PC-9 (cell line): Measurements from ENCODE around the gene MIA. TPM values are rescaled to one million over a fixed set of nuclear protein-coding genes. Genes with fewer than 3 reads are reported as not detected.
A peak's percentile ranks its signal among the peaks of the same experiment; 100 is the strongest.

ENCODE experiments used
- BruUV-seq: library from RNA; stranded (reverse); fragments of 400-500 nt; replicated peaks from 2 replicates; lab custom pipeline; 2021; lab: Mats Ljungman, UMichigan
- CTCF ChIA-PET: fragments of 300-600 bp; sonication (Branson Sonifier 250); formaldehyde crosslinking; loops from one replicate; lab custom pipeline; 2022; ENCODE audit warnings: antibody characterized with exemption; lab: Charles Lee
- POLR2A ChIA-PET: fragments of 300-600 bp; sonication (Branson Sonifier 250); formaldehyde crosslinking; loops from one replicate; lab custom pipeline; 2022; ENCODE audit warnings: antibody characterized with exemption; ENCODE audit not compliant: unreplicated experiment; lab: Charles Lee
- DNase-seq, 2 experiments: peaks; one replicate each; pipeline versions ENCODE4 v3.0.0 to v3.0.0-alpha.2; 2015 to 2022; ENCODE audit warnings: mixed read lengths in 1 of 2
- H2AFZ ChIP-seq: fragments of 200-600 bp; sonication (generic); 2 replicates; pipeline ENCODE4 v1.8.1; 2017; ENCODE audit warnings: antibody characterized with exemption
- H3F3A ChIP-seq: fragments of 200-600 bp; sonication (generic); 2 replicates; pipeline ENCODE4 v1.8.1; 2017; ENCODE audit warnings: antibody characterized with exemption, mild to moderate bottlenecking, low read depth; ENCODE audit not compliant: insufficient read depth
- H3K27ac ChIP-seq: fragments of 200-600 bp; sonication (generic); 2 replicates; pipeline ENCODE4 v1.6.1; 2016; ENCODE audit warnings: mixed run types
- H3K27me3 ChIP-seq: fragments of 200-600 bp; sonication (generic); 2 replicates; pipeline ENCODE4 v1.6.1; 2016; ENCODE audit warnings: low read depth, mixed run types; ENCODE audit not compliant: insufficient read depth
- H3K36me3 ChIP-seq: fragments of 200-600 bp; sonication (generic); 2 replicates; pipeline ENCODE4 v1.6.1; 2016; ENCODE audit warnings: low read depth, mixed run types
- H3K4me1 ChIP-seq: fragments of 200-600 bp; sonication (generic); replicated peaks from 2 replicates; pipeline ENCODE4 v1.6.1; 2016; ENCODE audit warnings: mixed run types; ENCODE audit not compliant: insufficient read depth
- H3K4me2 ChIP-seq: fragments of 200-600 bp; sonication (generic); 2 replicates; pipeline ENCODE4 v1.6.1; 2017; ENCODE audit warnings: mixed run types
- H3K4me3 ChIP-seq: fragments of 200-600 bp; sonication (generic); 2 replicates; pipeline ENCODE4 v1.6.1; 2016; ENCODE audit warnings: mixed run types
- H3K79me2 ChIP-seq: fragments of 200-600 bp; sonication (generic); 2 replicates; pipeline ENCODE4 v1.6.1; 2017; ENCODE audit warnings: low read depth, mixed run types
- H3K9me2 ChIP-seq: fragments of 200-600 bp; sonication (generic); 2 replicates; pipeline ENCODE4 v1.8.1; 2017; ENCODE audit warnings: mild to moderate bottlenecking; ENCODE audit not compliant: insufficient read depth
- H3K9me3 ChIP-seq: fragments of 200-600 bp; sonication (generic); 2 replicates; pipeline ENCODE4 v1.8.1; 2016; ENCODE audit warnings: low read depth; ENCODE audit not compliant: insufficient read depth
- H4K20me1 ChIP-seq: fragments of 200-600 bp; sonication (generic); 2 replicates; pipeline ENCODE4 v1.8.1; 2017; ENCODE audit not compliant: insufficient read depth
- EZH2 ChIP-seq: fragments of 200-600 bp; sonication (generic); IDR thresholded peaks from 2 replicates; pipeline ENCODE4 v1.8.0; 2017; ENCODE audit warnings: antibody characterized with exemption, low read depth
- intact Hi-C: fragments of 100-400 bp; cut with micrococcal nuclease; formaldehyde crosslinking; loops from one replicate; pipeline ENCODE4 v1.10.0; 2022; ENCODE audit not compliant: unreplicated experiment
- total RNA-seq: library from RNA; stranded (reverse); gene quantifications from 2 replicates; pipeline ENCODE4 v1.2.3, GENCODE V29; 2021
- TF ChIP-seq, protein P1 (sequence below): fragments of 200-600 bp; sonication (generic); conservative IDR thresholded peaks from 2 replicates; pipeline ENCODE4 v1.6.1; 2017; ENCODE audit warnings: mixed run types, antibody characterized with exemption, mild to moderate bottlenecking, moderate library complexity

MIA gene
- total RNA-seq, 1 experiment from 2014 or later, result 2.7 TPM

DNA sequence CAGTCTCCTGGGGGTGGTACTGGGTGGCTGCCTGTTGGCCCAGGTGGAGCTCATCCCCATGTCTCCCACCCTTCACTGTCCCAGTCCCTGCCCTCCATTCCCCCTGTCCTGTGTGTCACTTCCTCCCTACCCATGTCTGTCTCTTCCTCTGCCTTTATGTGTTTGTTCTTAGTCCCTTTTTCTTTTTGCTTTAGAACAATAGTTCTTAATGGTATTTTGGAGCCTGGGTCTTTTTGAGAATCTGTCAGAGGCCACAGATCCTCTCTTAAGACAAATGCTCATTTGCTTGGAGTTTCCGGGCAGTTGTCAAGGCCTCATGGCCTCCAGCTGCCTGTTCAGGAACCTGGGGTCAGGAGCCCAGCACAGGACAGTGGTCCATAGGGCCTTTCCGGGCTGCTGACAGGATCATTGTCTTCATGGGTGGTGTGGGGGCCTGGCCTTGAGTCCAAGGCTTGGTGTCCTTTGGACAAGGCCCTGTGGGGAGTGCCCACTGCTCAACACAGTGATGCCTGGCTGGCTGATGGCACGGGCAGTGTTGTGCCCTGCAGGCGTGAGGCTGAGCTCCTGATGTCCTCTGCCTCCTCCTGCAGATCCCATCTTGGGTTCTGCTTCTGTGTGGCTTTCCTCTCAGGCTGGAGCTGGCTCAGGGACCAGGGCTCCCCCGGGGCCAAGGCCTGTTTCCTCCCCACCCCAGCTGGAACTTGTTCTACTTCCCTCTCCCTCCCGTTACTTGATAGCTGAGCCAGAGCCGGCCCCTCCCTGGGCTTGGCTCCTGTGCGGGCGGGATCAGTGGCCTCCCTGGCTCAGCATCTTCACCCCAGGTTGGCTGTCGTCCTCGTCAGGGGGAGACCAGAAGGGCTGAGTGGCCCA lies 27.2 kb downstream of the MIA start:
- H3K9me3 ChIP-seq, result no peaks in the 10 kb centered on the region
- peak overlapping the region; percentile 6; the same call in 1 of the 2 replicates for H3K4me2 ChIP-seq
- H3K4me1 ChIP-seq, result peaks cover 32% of the 10 kb centered on the region
- CTCF ChIA-PET, result no interaction called here
- POLR2A ChIA-PET, result interaction anchor here (0.7 kb wide), 1 partner anchor 52 kb away, joined by 6 read pairs; the partner anchor contains the start of gene SNRPA
- no peak overlapping the region for H3K27ac ChIP-seq
- DNase-seq, result no peak
- H3K9me2 ChIP-seq, result no peaks in the 10 kb centered on the region
- intact Hi-C loops, result no loop called here
- H3K4me3 ChIP-seq, result no peak overlapping the region
- H3K36me3 ChIP-seq, result peaks cover 7% of the 10 kb centered on the region
- H4K20me1 ChIP-seq, result peaks cover 49% of the 10 kb centered on the region
- TF ChIP-seq, protein P1, sequence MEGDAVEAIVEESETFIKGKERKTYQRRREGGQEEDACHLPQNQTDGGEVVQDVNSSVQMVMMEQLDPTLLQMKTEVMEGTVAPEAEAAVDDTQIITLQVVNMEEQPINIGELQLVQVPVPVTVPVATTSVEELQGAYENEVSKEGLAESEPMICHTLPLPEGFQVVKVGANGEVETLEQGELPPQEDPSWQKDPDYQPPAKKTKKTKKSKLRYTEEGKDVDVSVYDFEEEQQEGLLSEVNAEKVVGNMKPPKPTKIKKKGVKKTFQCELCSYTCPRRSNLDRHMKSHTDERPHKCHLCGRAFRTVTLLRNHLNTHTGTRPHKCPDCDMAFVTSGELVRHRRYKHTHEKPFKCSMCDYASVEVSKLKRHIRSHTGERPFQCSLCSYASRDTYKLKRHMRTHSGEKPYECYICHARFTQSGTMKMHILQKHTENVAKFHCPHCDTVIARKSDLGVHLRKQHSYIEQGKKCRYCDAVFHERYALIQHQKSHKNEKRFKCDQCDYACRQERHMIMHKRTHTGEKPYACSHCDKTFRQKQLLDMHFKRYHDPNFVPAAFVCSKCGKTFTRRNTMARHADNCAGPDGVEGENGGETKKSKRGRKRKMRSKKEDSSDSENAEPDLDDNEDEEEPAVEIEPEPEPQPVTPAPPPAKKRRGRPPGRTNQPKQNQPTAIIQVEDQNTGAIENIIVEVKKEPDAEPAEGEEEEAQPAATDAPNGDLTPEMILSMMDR, result no peak
- no peak for TF ChIP-seq EZH2
- no peaks in the 10 kb centered on the region for H3K27me3 ChIP-seq
- H3K79me2 ChIP-seq, result peaks cover 51% of the 10 kb centered on the region
- BruUV-seq, result no TSS peak
- no peak overlapping the region for H2AFZ ChIP-seq
- peaks cover 3% of the 10 kb centered on the region; the same call in 1 of the 2 replicates for H3F3A ChIP-seq

DNA sequence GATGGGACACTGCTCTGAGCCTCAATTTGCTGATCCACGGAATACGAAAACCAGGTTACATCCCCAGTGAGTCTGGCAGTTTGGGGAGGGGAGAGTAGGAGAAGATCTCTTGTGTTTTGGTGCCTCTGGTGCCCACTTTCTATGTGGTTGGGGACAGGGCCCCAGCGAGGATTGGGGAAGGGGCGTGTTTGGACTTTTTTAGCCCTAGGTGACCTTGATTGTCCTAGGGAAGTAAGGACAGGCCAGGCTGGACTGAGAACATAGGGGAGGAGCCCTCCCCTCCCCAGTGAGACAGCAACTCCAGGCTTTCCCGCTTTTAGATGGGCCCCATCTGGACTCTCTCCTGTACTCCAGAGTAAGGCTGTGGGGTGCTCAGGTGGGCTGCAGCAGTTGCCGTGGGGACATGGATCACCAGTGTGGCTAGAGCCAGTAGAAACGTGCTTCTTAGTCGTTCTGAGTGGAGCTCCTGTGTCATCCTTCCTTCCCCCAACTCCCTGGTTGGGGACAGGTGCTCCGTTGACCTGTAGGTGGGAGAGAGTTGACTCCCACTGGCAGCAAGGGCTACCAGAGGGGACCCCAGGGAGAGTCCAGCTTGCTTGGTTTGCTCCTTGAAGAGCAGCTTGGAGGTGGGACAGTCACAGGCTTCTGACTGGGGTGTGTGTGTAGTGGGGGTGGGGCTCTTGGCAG lies 28.0 kb downstream of the MIA start:
- Histone ChIP-seq H4K20me1 (peaks cover 49% of the 10 kb centered on the region), H3K9me3 (no peaks in the 10 kb centered on the region), H3K27me3 (no peaks in the 10 kb centered on the region), H3K4me3 (no peak overlapping the region), H3K27ac (no peak overlapping the region), H3K36me3 (peaks cover 7% of the 10 kb centered on the region), H3K4me1 (peaks cover 32% of the 10 kb centered on the region), H3F3A (no peaks in the 10 kb centered on the region), H2AFZ (no peak overlapping the region), H3K79me2 (peaks cover 51% of the 10 kb centered on the region), H3K4me2 (0 out of 2 replicates have a peak overlapping the region, but pooled peaks have one; percentile 7), H3K9me2 (no peaks in the 10 kb centered on the region)
- CTCF ChIA-PET, result interaction anchor here (0.6 kb wide), 1 partner anchor 455 kb away, joined by 16 read pairs; the partner anchor contains the start of genes C19orf47 and PLD3
- intact Hi-C loops, result no loop called here
- BruUV-seq, result no TSS peak
- TF ChIP-seq EZH2, result no peak
- TF ChIP-seq, protein P1, result no peak
- POLR2A ChIA-PET, result interaction anchor here (0.7 kb wide), 2 partner anchors 26 to 320 kb away, joined by 3 read pairs; no protein-coding TSS in a partner anchor
- DNase-seq, result no peak
